GM21423 (cell line): ENCODE data around the gene ACTR6.
"Not testable (repeated sequence)": the region's sequence is repeated elsewhere in the genome, so short reads cannot be mapped to it uniquely, and the experiment has no call there.

Experiments
- ATAC-seq: cut with Tn5 transposase; IDR thresholded peaks from one replicate; pipeline ENCODE4 v1.9.1; 2021; ENCODE audit warnings: mild to moderate bottlenecking, moderate library complexity; ENCODE audit not compliant: unreplicated experiment

The ACTR6 gene

DNA sequence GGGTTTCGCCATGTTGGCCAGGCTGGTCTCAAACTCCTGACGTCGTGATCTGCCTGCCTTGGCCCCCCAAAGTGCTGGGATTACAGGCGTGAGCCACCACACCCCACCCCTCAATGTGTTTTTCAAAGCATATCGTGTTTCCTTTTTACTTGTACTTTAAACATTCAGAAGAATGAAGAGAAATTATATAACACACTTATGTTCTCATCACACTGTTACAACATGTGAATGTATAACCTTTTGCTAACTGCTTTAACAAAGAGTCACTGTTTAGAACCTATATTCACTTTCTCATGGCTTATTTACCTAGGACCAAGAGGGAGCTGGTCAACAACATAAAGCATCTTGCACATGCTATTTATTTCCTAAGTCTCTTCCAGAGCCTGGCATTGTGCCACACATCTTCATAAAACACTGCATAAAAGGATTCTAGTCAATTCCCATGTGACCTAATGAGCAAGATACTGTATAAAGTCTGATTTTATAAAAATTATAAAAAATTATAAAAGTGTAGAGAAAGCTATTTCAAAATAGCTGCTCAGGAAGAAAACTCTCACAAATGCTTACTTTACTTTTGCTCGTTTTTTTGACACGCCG is 16.0 kb upstream of the ACTR6 start:
- no peak for ATAC-seq

DNA sequence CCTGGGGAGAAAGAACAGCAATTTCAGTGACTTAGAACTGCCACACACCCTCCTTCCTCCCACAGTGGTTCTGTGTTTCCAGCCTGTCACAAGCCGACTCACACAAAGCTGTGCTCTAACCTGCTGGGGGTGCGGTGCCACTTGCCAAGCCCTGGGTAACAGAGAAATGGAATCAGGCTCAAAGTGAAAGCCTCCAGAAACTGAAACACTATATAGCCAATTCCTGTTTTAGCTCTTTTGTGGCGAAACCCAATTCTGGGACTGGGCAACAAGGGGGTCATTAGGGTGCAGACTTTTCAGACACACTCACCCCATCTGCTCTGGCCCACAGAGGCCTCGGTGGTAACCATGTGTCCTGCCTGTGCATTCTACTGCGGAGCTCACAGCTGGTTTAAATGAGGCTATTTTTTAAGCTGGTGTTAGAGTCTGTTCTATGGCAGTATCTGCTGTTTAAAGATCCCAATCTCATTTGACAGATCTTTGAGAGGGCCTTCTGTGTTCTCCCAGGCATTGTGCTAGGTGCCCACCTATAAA is 15.2 kb upstream of the ACTR6 start:
- ATAC-seq, result peak; percentile 78

- no peak for ATAC-seq
Observed at GRCh38 chr12:100186071-100186470, 14.5 kb upstream of the ACTR6 start.

GRCh38 chr12:100187068-100187467 is 13.5 kb upstream of the ACTR6 start:
- no peak for ATAC-seq

DNA sequence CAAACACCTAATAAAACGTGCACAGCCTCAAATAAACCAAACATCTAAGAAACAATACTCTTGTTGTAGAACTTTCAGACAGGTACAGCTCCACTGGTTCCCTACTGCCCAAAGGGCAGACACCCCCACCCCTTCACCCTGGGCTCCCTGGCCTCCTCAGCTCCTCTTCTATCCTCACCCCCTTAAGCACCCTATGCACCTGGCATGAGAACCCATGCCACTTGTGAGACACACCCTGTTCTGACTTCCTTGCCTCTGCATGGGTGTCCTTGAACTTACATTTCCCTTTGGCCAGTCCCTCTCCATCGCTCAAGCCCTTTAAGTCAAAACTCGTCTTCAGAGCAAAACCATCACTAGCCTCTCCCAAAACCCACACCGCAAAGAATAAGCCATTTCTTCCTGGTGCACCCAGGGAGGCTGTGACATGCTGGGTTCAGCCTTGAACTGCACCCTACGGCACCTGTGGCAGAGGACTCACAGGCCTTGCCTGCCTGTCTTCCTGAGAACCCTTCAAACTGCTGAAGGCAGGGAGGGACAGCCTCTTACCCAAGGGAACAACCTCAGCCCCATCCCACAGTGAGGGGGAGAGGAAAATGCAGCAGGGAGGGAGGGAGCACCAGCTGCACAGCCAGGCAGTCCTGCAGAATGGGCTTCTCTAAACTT is 12.6 kb upstream of the ACTR6 start:
- no peak for ATAC-seq

GRCh38 chr12:100188888-100189635 is 11.6 kb upstream of the ACTR6 start:
- ATAC-seq, result not testable (repeated sequence)

GRCh38 chr12:100189636-100190394 is 10.8 kb upstream of the ACTR6 start:
- no peak for ATAC-seq

DNA sequence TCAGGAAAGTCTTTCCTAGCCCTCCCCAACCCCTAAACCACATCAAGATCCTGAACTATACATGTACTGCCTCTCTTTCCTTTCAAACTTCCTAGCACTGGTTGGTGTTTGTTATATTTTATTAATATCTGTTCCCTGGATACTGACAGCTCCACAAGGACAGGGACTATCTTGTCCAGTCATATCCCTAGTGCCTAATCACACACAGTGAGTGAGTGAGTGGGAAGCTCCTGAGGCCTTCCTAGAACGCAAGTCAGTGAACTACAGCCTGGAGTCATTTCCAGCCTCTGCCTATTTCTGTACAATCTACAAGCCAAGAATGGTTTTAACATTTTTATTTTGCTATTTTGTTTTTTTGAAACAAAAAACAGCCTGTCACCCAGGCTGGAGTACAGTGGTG is 7.5 kb upstream of the ACTR6 start:
- no peak for ATAC-seq

- no peak for ATAC-seq
Observed at GRCh38 chr12:100197486-100197885, 3.1 kb upstream of the ACTR6 start.

DNA sequence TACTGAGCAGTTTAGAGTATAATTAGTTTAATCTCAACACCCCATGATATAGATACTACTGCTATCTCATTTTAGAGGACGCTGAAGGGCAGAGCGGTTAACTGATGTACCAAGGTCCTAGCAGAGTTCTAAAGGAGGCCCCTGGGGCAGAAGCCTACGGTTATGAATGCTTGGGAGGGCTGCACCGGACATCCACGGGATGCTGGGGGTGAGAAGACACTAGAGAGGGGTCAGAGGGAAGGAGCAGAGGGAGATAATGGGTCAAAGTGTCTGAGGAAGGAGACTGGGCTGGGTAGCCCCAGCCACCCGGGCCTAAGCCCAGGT is 1.6 kb upstream of the ACTR6 start:
- no peak for ATAC-seq

DNA sequence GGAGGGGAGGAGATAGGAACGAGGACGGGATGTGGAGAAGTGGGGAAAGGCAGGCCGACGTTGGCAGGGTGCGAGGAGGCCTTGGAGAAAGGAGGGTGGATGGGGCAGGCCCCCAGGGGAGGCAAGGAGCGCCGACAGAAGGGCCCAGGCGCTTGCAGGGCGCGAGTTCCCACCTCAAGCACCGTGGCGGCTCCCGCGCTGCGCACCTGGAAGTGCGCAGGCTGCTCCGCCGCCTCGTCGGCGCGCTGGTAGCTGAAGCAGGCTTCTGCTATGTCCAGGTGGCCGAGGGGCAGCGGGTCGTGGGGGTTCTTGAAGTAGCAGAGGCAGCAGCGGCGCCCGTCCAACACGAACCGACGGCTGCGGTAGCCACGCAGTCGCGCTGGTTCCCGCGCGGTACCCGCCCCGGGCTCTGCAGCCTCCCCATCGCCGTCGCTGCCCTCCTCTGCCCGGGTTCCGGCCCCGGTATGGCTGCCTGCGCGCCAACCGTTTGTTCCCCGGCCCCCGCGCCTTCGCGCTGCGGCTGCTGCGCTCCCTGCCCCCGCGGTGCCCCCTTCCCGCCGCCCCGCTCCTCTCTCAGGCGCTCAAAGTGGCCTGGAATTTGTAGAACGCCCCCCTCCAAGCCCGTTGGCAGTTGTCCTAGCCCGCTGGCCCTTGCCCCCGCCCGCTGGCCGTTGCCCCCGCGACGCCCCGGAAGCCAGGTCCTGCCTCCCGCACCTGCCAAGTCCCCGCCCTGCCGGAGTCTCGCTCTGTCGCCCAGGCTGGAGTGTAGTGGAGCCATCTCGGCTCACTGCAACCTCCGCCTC is 1.1 kb upstream of the ACTR6 start:
- peak; percentile 82 for ATAC-seq

- no peak for ATAC-seq
Observed at GRCh38 chr12:100201604-100202423, 1.2 kb downstream of the ACTR6 start.

DNA sequence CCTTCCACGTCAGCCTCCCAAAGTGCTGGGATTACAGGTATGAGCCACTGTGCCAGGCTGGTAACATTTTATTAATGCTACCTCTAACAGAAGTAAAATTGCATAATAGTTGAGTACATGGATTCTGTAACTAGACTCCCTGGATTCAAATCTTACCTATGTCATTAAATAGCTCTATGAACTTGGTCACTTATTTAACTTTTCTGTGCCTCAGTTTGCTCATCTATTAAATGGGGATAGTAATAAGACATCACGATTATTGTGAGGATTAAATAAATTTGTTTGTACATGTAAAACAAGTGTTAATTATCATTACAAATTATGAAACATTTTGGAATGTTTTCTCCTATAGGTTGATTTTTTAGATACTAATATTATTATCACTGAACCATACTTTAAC is 6.7 kb downstream of the ACTR6 start:
- no peak for ATAC-seq

DNA sequence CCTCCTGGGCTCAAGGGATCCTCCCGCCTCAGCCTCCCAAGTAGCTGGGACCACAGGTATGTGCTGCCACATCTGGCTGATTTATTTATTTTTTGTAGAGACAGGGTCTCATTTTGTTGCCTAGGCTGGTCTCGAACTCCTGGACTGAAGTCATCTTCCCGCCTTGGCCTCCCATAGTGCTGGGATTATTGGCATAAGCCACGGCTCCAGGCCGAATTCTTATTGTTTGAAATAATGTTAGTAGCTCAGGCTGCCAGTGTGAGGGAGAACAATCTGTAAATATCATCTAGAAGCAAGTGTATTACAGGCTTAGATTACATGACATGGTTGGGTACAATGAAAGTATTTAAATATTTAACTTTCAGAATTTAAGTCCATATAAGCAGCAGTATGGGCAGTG is 8.2 kb downstream of the ACTR6 start:
- no peak for ATAC-seq

DNA sequence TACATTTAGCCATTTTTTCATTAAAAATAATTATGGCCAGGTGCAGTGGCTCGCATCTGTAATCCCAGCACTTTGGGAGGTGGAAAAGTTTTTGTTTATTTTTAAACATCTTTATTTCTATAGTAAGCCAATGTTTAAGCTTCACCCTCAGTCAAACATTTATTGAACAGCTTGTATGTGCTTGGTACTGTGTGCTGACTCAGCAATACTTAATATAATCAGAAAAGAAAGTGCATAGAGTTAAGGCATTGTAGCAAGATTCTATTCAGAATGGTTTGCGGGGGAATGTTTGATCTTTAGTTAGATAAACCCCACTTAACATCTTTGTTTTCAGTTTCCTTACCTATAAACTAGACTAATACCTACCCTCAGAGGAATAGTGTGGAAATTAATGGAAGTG is 11.1 kb downstream of the ACTR6 start:
- no peak for ATAC-seq

DNA sequence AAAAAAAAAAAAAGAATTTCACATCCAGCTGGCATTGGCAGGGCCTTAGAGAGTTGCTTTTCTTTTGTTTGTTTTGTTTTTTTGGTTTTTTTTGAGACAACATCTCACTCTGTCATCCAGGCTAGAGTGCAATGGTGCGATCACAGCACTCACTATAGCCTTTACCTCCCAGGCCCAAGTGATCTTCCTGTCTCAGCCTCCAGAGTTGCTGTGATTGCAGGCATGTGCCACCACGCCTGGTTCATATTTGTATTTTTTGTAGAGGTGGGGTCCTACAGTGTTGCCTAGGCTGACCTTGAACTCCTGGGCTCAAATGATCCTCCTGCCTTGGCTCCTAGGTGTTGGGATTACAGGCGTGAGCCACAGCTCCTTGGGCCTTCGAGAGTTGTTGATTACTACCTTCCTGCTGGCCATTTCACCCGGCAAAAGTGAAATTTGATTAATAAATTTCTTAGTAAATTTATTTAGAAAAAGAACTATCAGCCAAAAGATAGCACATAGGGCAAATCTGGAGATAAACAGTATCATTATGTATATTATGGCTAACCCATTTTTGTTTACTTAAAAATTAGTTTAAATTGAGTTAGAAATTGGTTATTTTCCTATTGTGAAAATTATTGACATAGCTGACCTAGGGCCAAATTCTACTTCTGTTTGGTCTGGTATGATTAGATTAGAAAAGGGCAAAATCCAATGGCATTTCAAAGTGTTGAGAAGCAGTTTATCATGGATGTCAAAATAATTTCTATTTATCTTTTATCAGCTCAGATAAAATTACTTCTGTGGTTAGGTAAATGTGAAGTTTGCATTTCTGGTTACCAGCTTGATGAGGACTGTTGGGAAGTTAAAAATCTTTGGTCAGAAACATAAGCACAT is 12.6 kb downstream of the ACTR6 start:
- ATAC-seq, result no peak

DNA sequence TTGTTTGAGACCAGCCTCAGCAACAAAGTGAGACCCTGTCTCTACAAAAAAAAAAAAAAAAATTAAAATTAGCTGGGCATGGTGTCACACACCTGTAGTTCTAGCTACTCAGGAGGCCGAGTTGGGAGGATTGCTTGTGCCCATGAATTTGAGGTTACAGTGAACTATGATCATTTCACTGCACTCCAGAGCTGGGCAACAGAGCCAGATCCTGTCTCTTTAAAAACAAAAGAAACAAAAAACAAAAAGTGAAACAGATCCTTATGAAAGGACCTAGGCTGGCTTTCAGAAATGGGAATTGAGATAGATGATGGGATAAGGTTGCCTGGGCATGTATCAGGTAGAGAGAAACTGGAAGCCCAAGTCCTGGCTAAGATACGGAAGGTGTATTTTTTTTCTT is 13.9 kb downstream of the ACTR6 start:
- ATAC-seq, result no peak

DNA sequence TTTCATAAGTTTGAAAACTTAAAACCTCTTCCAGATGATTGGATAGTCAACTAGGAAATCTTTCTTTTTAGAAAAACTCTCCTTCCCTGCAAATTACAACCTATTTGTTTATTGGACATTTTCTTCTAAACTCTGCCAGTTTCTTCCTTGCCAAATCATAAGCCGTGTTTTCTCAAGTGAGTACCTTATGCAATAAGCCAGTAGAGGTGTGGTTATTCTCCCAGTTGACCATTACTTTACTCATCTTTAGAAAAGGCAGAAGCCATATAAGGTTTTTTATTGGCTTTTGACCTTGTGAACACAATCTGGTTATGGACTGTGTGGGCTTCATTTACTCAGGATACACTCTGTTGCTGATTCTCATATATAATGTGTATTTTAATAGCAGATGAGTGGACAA is 14.6 kb downstream of the ACTR6 start:
- ATAC-seq, result no peak

DNA sequence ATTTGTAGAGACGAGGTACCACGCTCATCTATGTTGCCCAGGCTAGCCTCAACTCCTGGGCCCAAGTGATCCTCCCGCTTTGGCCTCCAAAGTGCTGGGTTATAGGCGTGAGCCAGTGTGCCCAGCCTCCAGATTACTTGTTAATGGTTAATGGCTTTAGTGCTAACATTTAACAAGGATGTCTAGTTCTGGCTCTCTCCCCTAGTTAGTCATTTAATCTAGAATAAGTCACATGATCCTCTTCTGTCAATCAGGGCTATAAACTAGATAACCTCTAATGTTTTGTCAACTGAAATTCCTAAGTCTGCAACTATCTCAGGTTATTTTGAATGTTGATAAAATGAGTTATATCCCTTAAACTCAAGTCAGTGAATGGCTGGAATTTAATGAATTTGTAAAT is 15.7 kb downstream of the ACTR6 start:
- no peak for ATAC-seq
